ENCODE measurements around the gene CFLAR. TPM values are rescaled to one million over a fixed set of nuclear protein-coding genes. Genes with fewer than 3 reads are reported as not detected.
A peak's percentile ranks its signal among the peaks of the same experiment; 100 is the strongest.

CFLAR gene
- total and polyA plus RNA-seq, 9 of the 15 experiments (the other 6 are each of a cell fraction or from before 2014, with no cell fraction given), result 27.5 to 102 (median 54.0) TPM

- no peak for TF ChIP-seq GTF2F1 (IDR thresholded peaks at IDR 0.05; ENCODE audit: low read depth, low read length)
- TF ChIP-seq ESRRB (CRISPR knock-in tag; IDR thresholded peaks at IDR 0.05; ENCODE audit: borderline replicate concordance), result no peak
- no peak for TF ChIP-seq MEF2A (IDR thresholded peaks at IDR 0.05; ENCODE audit: control insufficient read depth, low read depth, low read length)
- no peak for TF ChIP-seq KDM4B (IDR thresholded peaks at IDR 0.05; ENCODE audit: borderline replicate concordance in 2 of 2, low read depth in 1 of 2)
- TF ChIP-seq ZNF384 (IDR thresholded peaks at IDR 0.05; ENCODE audit: low read depth, low read length), result no peak
- TF ChIP-seq BRF2 (IDR thresholded peaks at IDR 0.05; ENCODE audit: borderline replicate concordance, insufficient read depth, insufficient read length), result no peak
- TF ChIP-seq TBL1XR1 (IDR thresholded peaks at IDR 0.05; ENCODE audit: low read length in 2 of 2), result peak in 1 of 2 experiments; percentile 59; a peak in 1 of 4 replicates
- TF ChIP-seq HOMEZ (CRISPR knock-in tag; IDR thresholded peaks at IDR 0.05), result no peak
- TF ChIP-seq NR0B1 (IDR thresholded peaks at IDR 0.05; ENCODE audit: partially characterized antibody), result no peak
- TF ChIP-seq ID3 (CRISPR knock-in tag; IDR thresholded peaks at IDR 0.05), result no peak
- TF ChIP-seq ID3 (tag; IDR thresholded peaks at IDR 0.05), result no peak
- no peak for TF ChIP-seq ZNF740 (CRISPR knock-in tag; IDR thresholded peaks at IDR 0.05)
- TF ChIP-seq ZNF740 (tag; IDR thresholded peaks at IDR 0.05), result no peak
- no peak; the same call in 1 of the 2 replicates for TF ChIP-seq RNF2 (IDR thresholded peaks at IDR 0.05)
- no peak for TF ChIP-seq NUFIP1 (IDR thresholded peaks at IDR 0.05; ENCODE audit: partially characterized antibody)
- TF ChIP-seq CBFB (CRISPR knock-in tag; IDR thresholded peaks at IDR 0.05), result no peak
- no peak for TF ChIP-seq RBM22 (IDR thresholded peaks at IDR 0.05; ENCODE audit: low read depth, low read length, poor library complexity, severe bottlenecking)
- TF ChIP-seq TCF15 (CRISPR knock-in tag; IDR thresholded peaks at IDR 0.05), result no peak
- TF ChIP-seq ZNF785 (CRISPR knock-in tag; IDR thresholded peaks at IDR 0.05), result no peak
- peak; percentile 57; the same call in 1 of the 2 replicates for TF ChIP-seq MYNN (IDR thresholded peaks at IDR 0.05)
- no peak for TF ChIP-seq MYNN (CRISPR knock-in tag; IDR thresholded peaks at IDR 0.05)
Observed at GRCh38 chr2:201158111-201158929, 42.4 kb downstream of the CFLAR start (continued).

Measured in K562 (cell line).